Measurements from ENCODE around the gene DOK6. TPM values are rescaled to one million over a fixed set of nuclear protein-coding genes. Genes with fewer than 3 reads are reported as not detected.

Gene DOK6
- polyA plus RNA-seq, 4 donors = 0.27 to 5.7 (median 0.63) TPM; not detected in 1

GRCh38 chr18:69567813-69568488, 167.3 kb downstream of the DOK6 start:
- Histone ChIP-seq H3K27me3 (ENCODE audit: control insufficient read depth in 3 of 3, insufficient read depth in 3 of 3, low read length in 3 of 3) (no peaks in the 10 kb centered on the region), H3K9me3 (ENCODE audit: control insufficient read depth in 2 of 2, insufficient read depth in 1 of 2, low read depth in 1 of 2, low read length in 1 of 2) (peaks cover 0 to 12% of the 10 kb centered on the region in 2 donors), H3K4me1 (ENCODE audit: control insufficient read depth in 3 of 3, insufficient read depth in 2 of 3, low read depth in 1 of 3, low read length in 2 of 3) (no peaks in the 10 kb centered on the region), H3K36me3 (ENCODE audit: control insufficient read depth in 3 of 3, insufficient read depth in 2 of 3, low read depth in 1 of 3, low read length in 3 of 3) (no peaks in the 10 kb centered on the region), H3K4me3 (ENCODE audit: low read depth in 1 of 3, low read length in 3 of 3) (no peak overlapping the region), H3K27ac (ENCODE audit: low read depth in 1 of 3, low read length in 2 of 3) (no peak overlapping the region)
- DNase-seq (no peak), FAIRE-seq (no peak)
- WGBS, 3 donors = 76 to 80% (median 76%) methylated on average over 10 of the region's 10 CpGs

GRCh38 chr18:69569133-69569532, 168.4 kb downstream of the DOK6 start:
- Histone ChIP-seq H3K4me1 (ENCODE audit: control insufficient read depth in 3 of 3, insufficient read depth in 2 of 3, low read depth in 1 of 3, low read length in 2 of 3) (no peaks in the 10 kb centered on the region), H3K9me3 (ENCODE audit: control insufficient read depth in 2 of 2, insufficient read depth in 1 of 2, low read depth in 1 of 2, low read length in 1 of 2) (peaks cover 0 to 12% of the 10 kb centered on the region in 2 donors), H3K4me3 (ENCODE audit: low read depth in 1 of 3, low read length in 3 of 3) (no peak overlapping the region), H3K36me3 (ENCODE audit: control insufficient read depth in 3 of 3, insufficient read depth in 2 of 3, low read depth in 1 of 3, low read length in 3 of 3) (no peaks in the 10 kb centered on the region), H3K27ac (ENCODE audit: low read depth in 1 of 3, low read length in 2 of 3) (no peak overlapping the region), H3K27me3 (ENCODE audit: control insufficient read depth in 3 of 3, insufficient read depth in 3 of 3, low read length in 3 of 3) (no peaks in the 10 kb centered on the region)
- WGBS, 3 donors = 85 to 88% (median 88%) methylated on average over 2 of the region's 2 CpGs
- DNase-seq = no peak
- FAIRE-seq = no peak

GRCh38 chr18:69574401-69574800, 173.7 kb downstream of the DOK6 start:
- H3K36me3 ChIP-seq (ENCODE audit: control insufficient read depth in 3 of 3, insufficient read depth in 2 of 3, low read depth in 1 of 3, low read length in 3 of 3) = no peaks in the 10 kb centered on the region
- no peak for DNase-seq
- H3K27ac ChIP-seq (ENCODE audit: low read depth in 1 of 3, low read length in 2 of 3) = no peak overlapping the region
- no peaks in the 10 kb centered on the region for H3K4me1 ChIP-seq (ENCODE audit: control insufficient read depth in 3 of 3, insufficient read depth in 2 of 3, low read depth in 1 of 3, low read length in 2 of 3)
- FAIRE-seq = no peak
- no peaks in the 10 kb centered on the region for H3K9me3 ChIP-seq (ENCODE audit: control insufficient read depth in 2 of 2, insufficient read depth in 1 of 2, low read depth in 1 of 2, low read length in 1 of 2)
- 29 to 74% (median 39%) methylated on average over 2 of the region's 2 CpGs for WGBS, 3 donors
- H3K27me3 ChIP-seq (ENCODE audit: control insufficient read depth in 3 of 3, insufficient read depth in 3 of 3, low read length in 3 of 3) = no peaks in the 10 kb centered on the region
- H3K4me3 ChIP-seq (ENCODE audit: low read depth in 1 of 3, low read length in 3 of 3) = no peak overlapping the region

- Histone ChIP-seq H3K4me1 (ENCODE audit: control insufficient read depth in 3 of 3, insufficient read depth in 2 of 3, low read depth in 1 of 3, low read length in 2 of 3) (no peaks in the 10 kb centered on the region), H3K27ac (ENCODE audit: low read depth in 1 of 3, low read length in 2 of 3) (no peak overlapping the region), H3K27me3 (ENCODE audit: control insufficient read depth in 3 of 3, insufficient read depth in 3 of 3, low read length in 3 of 3) (no peaks in the 10 kb centered on the region), H3K36me3 (ENCODE audit: control insufficient read depth in 3 of 3, insufficient read depth in 2 of 3, low read depth in 1 of 3, low read length in 3 of 3) (no peaks in the 10 kb centered on the region), H3K4me3 (ENCODE audit: low read depth in 1 of 3, low read length in 3 of 3) (no peak overlapping the region), H3K9me3 (ENCODE audit: control insufficient read depth in 2 of 2, insufficient read depth in 1 of 2, low read depth in 1 of 2, low read length in 1 of 2) (no peaks in the 10 kb centered on the region)
- DNase-seq (no peak), FAIRE-seq (no peak)
- WGBS, 3 donors = 48 to 75% (median 56%) methylated on average over 3 of the region's 3 CpGs
Observed at GRCh38 chr18:69580107-69580506, 179.4 kb downstream of the DOK6 start.

- Histone ChIP-seq H3K27me3 (ENCODE audit: control insufficient read depth in 3 of 3, insufficient read depth in 3 of 3, low read length in 3 of 3) (no peaks in the 10 kb centered on the region), H3K4me1 (ENCODE audit: control insufficient read depth in 3 of 3, insufficient read depth in 2 of 3, low read depth in 1 of 3, low read length in 2 of 3) (no peaks in the 10 kb centered on the region), H3K9me3 (ENCODE audit: control insufficient read depth in 2 of 2, insufficient read depth in 1 of 2, low read depth in 1 of 2, low read length in 1 of 2) (no peaks in the 10 kb centered on the region), H3K36me3 (ENCODE audit: control insufficient read depth in 3 of 3, insufficient read depth in 2 of 3, low read depth in 1 of 3, low read length in 3 of 3) (no peaks in the 10 kb centered on the region), H3K27ac (ENCODE audit: low read depth in 1 of 3, low read length in 2 of 3) (no peak overlapping the region), H3K4me3 (ENCODE audit: low read depth in 1 of 3, low read length in 3 of 3) (no peak overlapping the region)
- FAIRE-seq (no peak), DNase-seq (no peak)
- WGBS, 3 donors = 88 to 93% (median 88%) methylated on average over 6 of the region's 6 CpGs
Observed at GRCh38 chr18:69584429-69584828, 183.7 kb downstream of the DOK6 start.

- H3K27me3 ChIP-seq (ENCODE audit: control insufficient read depth in 3 of 3, insufficient read depth in 3 of 3, low read length in 3 of 3) = no peaks in the 10 kb centered on the region
- H3K27ac ChIP-seq (ENCODE audit: low read depth in 1 of 3, low read length in 2 of 3) = no peak overlapping the region
- FAIRE-seq (no peak), DNase-seq (no peak)
- no peaks in the 10 kb centered on the region for H3K9me3 ChIP-seq (ENCODE audit: control insufficient read depth in 2 of 2, insufficient read depth in 1 of 2, low read depth in 1 of 2, low read length in 1 of 2)
- H3K36me3 ChIP-seq (ENCODE audit: control insufficient read depth in 3 of 3, insufficient read depth in 2 of 3, low read depth in 1 of 3, low read length in 3 of 3) = no peaks in the 10 kb centered on the region
- 80 to 91% (median 84%) methylated on average over 1 of the region's 1 CpG for WGBS, 3 donors
- no peak overlapping the region for H3K4me3 ChIP-seq (ENCODE audit: low read depth in 1 of 3, low read length in 3 of 3)
- H3K4me1 ChIP-seq (ENCODE audit: control insufficient read depth in 3 of 3, insufficient read depth in 2 of 3, low read depth in 1 of 3, low read length in 2 of 3) = no peaks in the 10 kb centered on the region
Observed at GRCh38 chr18:69585696-69586095, 185.0 kb downstream of the DOK6 start.

- no peak overlapping the region for H3K4me3 ChIP-seq (ENCODE audit: low read depth in 1 of 3, low read length in 3 of 3)
- no peak overlapping the region for H3K27ac ChIP-seq (ENCODE audit: low read depth in 1 of 3, low read length in 2 of 3)
- H3K27me3 ChIP-seq (ENCODE audit: control insufficient read depth in 3 of 3, insufficient read depth in 3 of 3, low read length in 3 of 3) = no peaks in the 10 kb centered on the region
- no peak for FAIRE-seq
- DNase-seq = no peak
- 63 to 77% (median 66%) methylated on average over 7 of the region's 7 CpGs for WGBS, 3 donors
- no peaks in the 10 kb centered on the region for H3K9me3 ChIP-seq (ENCODE audit: control insufficient read depth in 2 of 2, insufficient read depth in 1 of 2, low read depth in 1 of 2, low read length in 1 of 2)
- no peaks in the 10 kb centered on the region for H3K4me1 ChIP-seq (ENCODE audit: control insufficient read depth in 3 of 3, insufficient read depth in 2 of 3, low read depth in 1 of 3, low read length in 2 of 3)
- no peaks in the 10 kb centered on the region for H3K36me3 ChIP-seq (ENCODE audit: control insufficient read depth in 3 of 3, insufficient read depth in 2 of 3, low read depth in 1 of 3, low read length in 3 of 3)
Observed at GRCh38 chr18:69586537-69586936, 185.8 kb downstream of the DOK6 start.

- Histone ChIP-seq H3K36me3 (ENCODE audit: control insufficient read depth in 3 of 3, insufficient read depth in 2 of 3, low read depth in 1 of 3, low read length in 3 of 3) (no peaks in the 10 kb centered on the region), H3K9me3 (ENCODE audit: control insufficient read depth in 2 of 2, insufficient read depth in 1 of 2, low read depth in 1 of 2, low read length in 1 of 2) (no peaks in the 10 kb centered on the region), H3K27ac (ENCODE audit: low read depth in 1 of 3, low read length in 2 of 3) (no peak overlapping the region), H3K4me1 (ENCODE audit: control insufficient read depth in 3 of 3, insufficient read depth in 2 of 3, low read depth in 1 of 3, low read length in 2 of 3) (no peaks in the 10 kb centered on the region), H3K4me3 (ENCODE audit: low read depth in 1 of 3, low read length in 3 of 3) (no peak overlapping the region), H3K27me3 (ENCODE audit: control insufficient read depth in 3 of 3, insufficient read depth in 3 of 3, low read length in 3 of 3) (no peaks in the 10 kb centered on the region)
- no peak for FAIRE-seq
- WGBS, 3 donors = 83 to 93% (median 91%) methylated on average over 3 of the region's 3 CpGs
- no peak for DNase-seq
Observed at GRCh38 chr18:69588301-69588700, 187.6 kb downstream of the DOK6 start.

GRCh38 chr18:69590150-69590549, 189.5 kb downstream of the DOK6 start:
- DNase-seq (no peak), FAIRE-seq (no peak)
- Histone ChIP-seq H3K4me3 (ENCODE audit: low read depth in 1 of 3, low read length in 3 of 3) (no peak overlapping the region), H3K9me3 (ENCODE audit: control insufficient read depth in 2 of 2, insufficient read depth in 1 of 2, low read depth in 1 of 2, low read length in 1 of 2) (no peaks in the 10 kb centered on the region), H3K27ac (ENCODE audit: low read depth in 1 of 3, low read length in 2 of 3) (no peak overlapping the region), H3K36me3 (ENCODE audit: control insufficient read depth in 3 of 3, insufficient read depth in 2 of 3, low read depth in 1 of 3, low read length in 3 of 3) (no peaks in the 10 kb centered on the region), H3K27me3 (ENCODE audit: control insufficient read depth in 3 of 3, insufficient read depth in 3 of 3, low read length in 3 of 3) (no peaks in the 10 kb centered on the region), H3K4me1 (ENCODE audit: control insufficient read depth in 3 of 3, insufficient read depth in 2 of 3, low read depth in 1 of 3, low read length in 2 of 3) (no peaks in the 10 kb centered on the region)
- 77 to 92% (median 79%) methylated on average over 3 of the region's 3 CpGs for WGBS, 3 donors
